Measurements from ENCODE around the gene TMEM150A. TPM values are rescaled to one million over a fixed set of nuclear protein-coding genes. Genes with fewer than 3 reads are reported as not detected.

Gene TMEM150A
- total and polyA plus RNA-seq, 2 donors from 2014 or later = 23.1 to 61.2 TPM

DNA sequence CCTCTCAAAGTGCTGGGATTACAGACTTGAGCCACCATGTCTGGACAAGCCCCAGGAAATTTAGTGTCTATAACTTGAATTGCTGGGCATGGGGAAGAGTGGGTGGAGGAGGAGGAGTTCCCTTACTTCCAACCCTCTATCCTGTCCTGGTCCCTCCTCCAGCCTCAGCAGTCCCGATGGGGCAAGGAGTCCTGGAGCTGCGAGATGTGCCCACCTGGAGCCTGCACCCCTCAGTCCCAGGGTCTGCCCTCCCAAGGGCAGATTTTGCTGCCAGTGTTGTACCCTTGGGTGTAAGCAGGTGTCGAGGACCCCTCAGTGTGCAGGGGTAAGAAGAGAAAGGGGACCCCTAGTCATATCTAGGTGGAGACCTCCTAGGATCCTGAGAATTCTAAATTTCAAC lies 22.3 kb downstream of the TMEM150A start:
- FAIRE-seq = no peak
- intact Hi-C loops (cut with DNase I) = no loop called here
- Histone ChIP-seq H3K4me3 (ENCODE audit: low read length in 3 of 3) (no peak overlapping the region), H3K4me1 (ENCODE audit: control insufficient read depth in 2 of 3, insufficient read depth in 2 of 3, low read depth in 1 of 3, low read length in 3 of 3) (peaks cover 0 to 33% (median 20%) of the 10 kb centered on the region in 3 donors), H3K36me3 (ENCODE audit: control insufficient read depth in 2 of 3, insufficient read depth in 3 of 3, low read length in 3 of 3) (peaks cover 0 to 8% (median 2%) of the 10 kb centered on the region in 3 donors), H3K27ac (ENCODE audit: low read depth in 2 of 2, low read length in 2 of 2) (no peak overlapping the region), H3K27me3 (ENCODE audit: control insufficient read depth, insufficient read depth, low read length) (no peaks in the 10 kb centered on the region), H3K9me3 (ENCODE audit: control insufficient read depth in 2 of 3, insufficient read depth in 1 of 3, low read length in 3 of 3) (no peaks in the 10 kb centered on the region), H3K9ac (ENCODE audit: low read length in 3 of 3) (no peak overlapping the region)
- no peak for DNase-seq
- TF ChIP-seq, protein P1, sequence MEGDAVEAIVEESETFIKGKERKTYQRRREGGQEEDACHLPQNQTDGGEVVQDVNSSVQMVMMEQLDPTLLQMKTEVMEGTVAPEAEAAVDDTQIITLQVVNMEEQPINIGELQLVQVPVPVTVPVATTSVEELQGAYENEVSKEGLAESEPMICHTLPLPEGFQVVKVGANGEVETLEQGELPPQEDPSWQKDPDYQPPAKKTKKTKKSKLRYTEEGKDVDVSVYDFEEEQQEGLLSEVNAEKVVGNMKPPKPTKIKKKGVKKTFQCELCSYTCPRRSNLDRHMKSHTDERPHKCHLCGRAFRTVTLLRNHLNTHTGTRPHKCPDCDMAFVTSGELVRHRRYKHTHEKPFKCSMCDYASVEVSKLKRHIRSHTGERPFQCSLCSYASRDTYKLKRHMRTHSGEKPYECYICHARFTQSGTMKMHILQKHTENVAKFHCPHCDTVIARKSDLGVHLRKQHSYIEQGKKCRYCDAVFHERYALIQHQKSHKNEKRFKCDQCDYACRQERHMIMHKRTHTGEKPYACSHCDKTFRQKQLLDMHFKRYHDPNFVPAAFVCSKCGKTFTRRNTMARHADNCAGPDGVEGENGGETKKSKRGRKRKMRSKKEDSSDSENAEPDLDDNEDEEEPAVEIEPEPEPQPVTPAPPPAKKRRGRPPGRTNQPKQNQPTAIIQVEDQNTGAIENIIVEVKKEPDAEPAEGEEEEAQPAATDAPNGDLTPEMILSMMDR (IDR thresholded peaks at IDR 0.05; ENCODE audit: borderline replicate concordance, extremely low read depth, insufficient read depth) = no peak

DNA sequence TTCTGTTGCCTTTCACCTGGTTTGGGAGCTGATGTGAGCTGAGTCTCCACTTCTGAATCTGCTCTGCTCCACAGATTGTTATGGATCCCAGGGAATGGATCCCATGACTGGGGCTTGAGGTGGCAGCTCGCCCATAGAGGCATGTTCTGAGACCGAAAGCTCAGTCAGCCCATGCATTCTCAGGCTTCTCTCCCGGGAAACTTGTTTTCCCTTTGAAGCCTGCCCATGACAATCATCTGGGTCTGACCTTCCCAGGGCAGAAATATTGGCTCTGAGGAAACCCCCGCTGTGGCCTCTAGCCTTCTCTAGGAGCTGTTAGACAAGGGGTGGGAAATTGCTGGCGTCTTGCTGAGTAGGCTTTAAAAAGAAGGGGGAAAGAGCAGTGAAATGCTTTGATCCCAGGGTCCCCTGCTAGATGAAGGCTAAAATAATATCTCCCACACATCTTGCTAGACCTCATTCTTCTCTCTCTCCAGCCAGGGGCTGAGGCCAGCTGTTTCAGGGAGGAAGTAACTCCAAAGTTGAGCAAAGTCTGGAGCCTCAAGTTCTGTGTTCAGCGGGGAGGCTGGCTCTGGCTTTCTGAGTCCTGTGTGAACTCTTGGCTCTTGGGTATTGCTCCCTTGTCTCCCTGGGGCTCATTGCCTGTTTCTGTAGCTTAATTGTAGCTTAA lies 23.1 kb downstream of the TMEM150A start:
- peak overlapping the region; percentile 11 to 80 (median 65) for H3K4me3 ChIP-seq (ENCODE audit: low read length in 3 of 3)
- peaks cover 0 to 29% (median 20%) of the 10 kb centered on the region in 3 donors for H3K4me1 ChIP-seq (ENCODE audit: control insufficient read depth in 2 of 3, insufficient read depth in 2 of 3, low read depth in 1 of 3, low read length in 3 of 3)
- FAIRE-seq = no peak
- H3K27me3 ChIP-seq (ENCODE audit: control insufficient read depth, insufficient read depth, low read length) = no peaks in the 10 kb centered on the region
- no peaks in the 10 kb centered on the region for H3K9me3 ChIP-seq (ENCODE audit: control insufficient read depth in 2 of 3, insufficient read depth in 1 of 3, low read length in 3 of 3)
- peak overlapping the region; percentile 85 to 94 for H3K27ac ChIP-seq (ENCODE audit: low read depth in 2 of 2, low read length in 2 of 2)
- H3K9ac ChIP-seq (ENCODE audit: low read length in 3 of 3) = peak overlapping the region in 2 of 3 donors; percentile 41 to 71
- H3K36me3 ChIP-seq (ENCODE audit: control insufficient read depth in 2 of 3, insufficient read depth in 3 of 3, low read length in 3 of 3) = peaks cover 0 to 8% (median 2%) of the 10 kb centered on the region in 3 donors
- intact Hi-C loops (cut with DNase I) = no loop called here
- TF ChIP-seq, protein P1 (IDR thresholded peaks at IDR 0.05; ENCODE audit: borderline replicate concordance, extremely low read depth, insufficient read depth) = no peak
- peak in 2 of 5 donors; percentile 57 to 72 for DNase-seq

DNA sequence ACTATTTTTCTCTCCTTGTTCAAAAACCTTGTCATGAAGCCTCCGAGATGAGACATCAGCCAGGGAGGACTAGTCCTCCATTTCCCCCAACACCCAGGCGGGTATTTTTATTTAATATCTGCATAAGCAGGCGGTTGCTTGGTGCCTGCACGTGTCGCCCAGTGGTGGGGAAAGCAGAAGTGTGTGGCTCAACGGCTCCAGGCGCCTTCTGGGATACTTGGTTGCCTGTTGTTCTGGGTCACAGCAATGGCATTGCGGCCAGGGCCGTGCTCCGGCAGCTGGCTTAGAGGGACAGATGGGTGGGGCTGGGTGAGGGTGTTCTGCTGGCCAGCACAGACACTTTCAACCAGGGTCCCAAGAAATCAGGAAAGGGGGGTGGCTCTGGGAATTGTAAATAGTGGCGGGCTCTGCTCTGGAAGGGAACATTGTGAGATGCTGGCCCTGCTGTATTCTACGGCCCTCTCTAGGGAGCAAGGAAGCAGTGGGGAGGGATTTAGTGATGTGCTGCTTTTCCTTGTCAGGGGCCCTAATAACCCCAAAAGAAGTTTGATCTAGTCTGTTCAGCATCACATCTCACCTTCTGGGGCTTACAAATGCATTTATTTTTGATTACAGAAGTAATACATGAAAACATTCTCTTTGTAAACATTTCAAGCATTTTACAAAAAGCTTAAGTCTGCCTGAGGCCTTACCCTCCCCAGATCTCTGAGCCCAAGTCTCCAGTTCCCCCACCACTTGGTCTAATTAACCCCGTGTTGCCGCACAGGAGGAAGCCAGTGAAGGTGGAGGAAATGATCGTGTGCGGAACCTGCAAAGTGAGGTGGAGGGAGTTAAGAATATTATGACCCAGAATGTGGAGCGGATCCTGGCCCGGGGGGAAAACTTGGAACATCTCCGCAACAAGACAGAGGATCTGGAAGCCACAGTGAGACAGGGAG lies 24.0 kb downstream of the TMEM150A start:
- H3K4me3 ChIP-seq (ENCODE audit: low read length in 3 of 3) = peak overlapping the region; percentile 31 to 80 (median 65)
- TF ChIP-seq, protein P1 (IDR thresholded peaks at IDR 0.05; ENCODE audit: borderline replicate concordance, extremely low read depth, insufficient read depth) = no peak
- no peaks in the 10 kb centered on the region for H3K27me3 ChIP-seq (ENCODE audit: control insufficient read depth, insufficient read depth, low read length)
- FAIRE-seq (no peak), DNase-seq (peak in 3 of 5 donors; percentile 25 to 85 (median 47))
- no peaks in the 10 kb centered on the region for H3K9me3 ChIP-seq (ENCODE audit: control insufficient read depth in 2 of 3, insufficient read depth in 1 of 3, low read length in 3 of 3)
- H3K4me1 ChIP-seq (ENCODE audit: control insufficient read depth in 2 of 3, insufficient read depth in 2 of 3, low read depth in 1 of 3, low read length in 3 of 3) = peaks cover 0 to 24% (median 20%) of the 10 kb centered on the region in 3 donors
- peak overlapping the region in 2 of 3 donors; percentile 71 to 73 for H3K9ac ChIP-seq (ENCODE audit: low read length in 3 of 3)
- peaks cover 0 to 8% (median under 1%) of the 10 kb centered on the region in 3 donors for H3K36me3 ChIP-seq (ENCODE audit: control insufficient read depth in 2 of 3, insufficient read depth in 3 of 3, low read length in 3 of 3)
- H3K27ac ChIP-seq (ENCODE audit: low read depth in 2 of 2, low read length in 2 of 2) = peak overlapping the region; percentile 85 to 94
- intact Hi-C loops (cut with DNase I) = no loop called here
